H9 (cell line): ENCODE data around the gene VANGL2. TPM values are rescaled to one million over a fixed set of nuclear protein-coding genes. Genes with fewer than 3 reads are reported as not detected.

Source experiments
- DNase-seq: peaks from one replicate; pipeline ENCODE4 v3.0.0-alpha.2; 2017
- H2AFZ ChIP-seq: one replicate; pipeline ENCODE4 v1.6.1; 2013; ENCODE audit warnings: mild to moderate bottlenecking, low read length, control low read depth, moderate library complexity
- H2AK5ac ChIP-seq: 2 replicates; pipeline ENCODE4 v1.6.1; 2013; ENCODE audit warnings: low read length, control low read depth, mixed read lengths; ENCODE audit not compliant: insufficient read length
- H2BK120ac ChIP-seq: one replicate; pipeline ENCODE4 v1.6.1; 2013; ENCODE audit warnings: low read depth, mild to moderate bottlenecking, low read length, control low read depth, inconsistent platforms; ENCODE audit not compliant: poor library complexity, severe bottlenecking
- H2BK12ac ChIP-seq: 2 replicates; pipeline ENCODE4 v1.6.1; 2013; ENCODE audit warnings: low read length, control low read depth, mixed read lengths, low read depth; ENCODE audit not compliant: insufficient read length
- H2BK15ac ChIP-seq: 2 replicates; pipeline ENCODE4 v1.6.1; 2013; ENCODE audit warnings: low read depth, low read length, control low read depth
- H2BK20ac ChIP-seq: one replicate; pipeline ENCODE4 v1.6.1; 2013; ENCODE audit warnings: low read depth, mild to moderate bottlenecking, low read length, control low read depth, inconsistent platforms; ENCODE audit not compliant: poor library complexity, severe bottlenecking
- H2BK5ac ChIP-seq: 2 replicates; pipeline ENCODE4 v1.6.1; 2013; ENCODE audit warnings: low read length, control low read depth, mixed read lengths; ENCODE audit not compliant: insufficient read length
- H3K14ac ChIP-seq: 2 replicates; pipeline ENCODE4 v1.6.1; 2013; ENCODE audit warnings: low read length, control low read depth; ENCODE audit not compliant: insufficient read depth
- H3K18ac ChIP-seq: 2 replicates; pipeline ENCODE4 v1.6.1; 2013; ENCODE audit warnings: low read depth, mild to moderate bottlenecking, mixed read lengths, low read length, control low read depth; ENCODE audit not compliant: insufficient read length
- H3K23ac ChIP-seq: 2 replicates; pipeline ENCODE4 v1.6.1; 2013; ENCODE audit warnings: low read length, control low read depth, mixed read lengths, low read depth; ENCODE audit not compliant: insufficient read length
- H3K23me2 ChIP-seq: 2 replicates; pipeline ENCODE4 v1.6.1; 2013; ENCODE audit warnings: low read depth, mild to moderate bottlenecking, mixed read lengths, low read length, control low read depth; ENCODE audit not compliant: insufficient read length, poor library complexity, severe bottlenecking
- H3K27ac ChIP-seq: 2 replicates; pipeline ENCODE4 v1.5.1; 2013; ENCODE audit warnings: low read length, control low read depth, mixed read lengths, low read depth; ENCODE audit not compliant: insufficient read length
- H3K27me3 ChIP-seq: 2 replicates; pipeline ENCODE4 v1.6.1; 2013; ENCODE audit warnings: low read length, control low read depth, inconsistent platforms; ENCODE audit not compliant: insufficient read depth
- H3K4ac ChIP-seq: 2 replicates; pipeline ENCODE4 v1.6.1; 2013; ENCODE audit warnings: low read depth, mild to moderate bottlenecking, control low read depth, inconsistent platforms, low read length, moderate library complexity
- H3K4me1 ChIP-seq: 2 replicates; pipeline ENCODE4 v1.6.1; 2013; ENCODE audit warnings: low read length, control low read depth, inconsistent platforms; ENCODE audit not compliant: insufficient read depth
- H3K4me2 ChIP-seq: 2 replicates; pipeline ENCODE4 v1.6.1; 2013; ENCODE audit warnings: low read length, control low read depth, mixed read lengths; ENCODE audit not compliant: insufficient read length, insufficient read depth
- H3K56ac ChIP-seq: 2 replicates; pipeline ENCODE4 v1.6.1; 2013; ENCODE audit warnings: low read depth, mild to moderate bottlenecking, mixed read lengths, low read length, control low read depth; ENCODE audit not compliant: insufficient read length
- H3K79me1 ChIP-seq: 2 replicates; pipeline ENCODE4 v1.6.1; 2013; ENCODE audit warnings: low read depth, mild to moderate bottlenecking, moderate library complexity, low read length, control low read depth, inconsistent platforms; ENCODE audit not compliant: insufficient read depth, poor library complexity, severe bottlenecking
- H3K79me2 ChIP-seq: 2 replicates; pipeline ENCODE4 v1.6.1; 2013; ENCODE audit warnings: low read length, control low read depth, inconsistent platforms; ENCODE audit not compliant: insufficient read depth
- H3K9ac ChIP-seq: 2 replicates; pipeline ENCODE4 v1.6.1; 2013; ENCODE audit warnings: low read length, control low read depth, mixed read lengths; ENCODE audit not compliant: insufficient read length; ENCODE audit errors: extremely low read depth
- H3K9me3 ChIP-seq: one replicate; pipeline ENCODE4 v1.6.1; 2013; ENCODE audit warnings: low read depth, low read length, inconsistent platforms; ENCODE audit not compliant: control insufficient read depth
- H3T11ph ChIP-seq: one replicate; pipeline ENCODE4 v1.6.1; 2013; ENCODE audit warnings: mild to moderate bottlenecking, low read length, control low read depth, inconsistent platforms
- H4K20me1 ChIP-seq: one replicate; pipeline ENCODE4 v1.6.1; 2013; ENCODE audit not compliant: control insufficient read depth, insufficient read length, insufficient read depth
- H4K5ac ChIP-seq: 2 replicates; pipeline ENCODE4 v1.6.1; 2013; ENCODE audit warnings: low read depth, mild to moderate bottlenecking, mixed read lengths, low read length, control low read depth; ENCODE audit not compliant: insufficient read length
- H4K8ac ChIP-seq: replicated peaks from 2 replicates; pipeline ENCODE4 v1.6.1; 2013; ENCODE audit warnings: low read length, control low read depth, mixed read lengths, low read depth; ENCODE audit not compliant: insufficient read length
- H4K91ac ChIP-seq: 2 replicates; pipeline ENCODE4 v1.6.1; 2013; ENCODE audit warnings: low read depth, mild to moderate bottlenecking, moderate library complexity, mixed read lengths, low read length, control low read depth; ENCODE audit not compliant: insufficient read length
- H3K27ac Mint-ChIP-seq, 3 experiments: 2 replicates in 2 of 3; 3 replicates in 1 of 3; pipeline ENCODE4 v1.8.0; 2020 to 2021; ENCODE audit warnings: mixed read lengths in 3 of 3, mild to moderate bottlenecking in 1 of 3, moderate library complexity in 1 of 3
- H3K27me3 Mint-ChIP-seq: 2 replicates; pipeline ENCODE4 v1.8.0; 2021; ENCODE audit warnings: low read depth, mild to moderate bottlenecking, moderate library complexity, mixed read lengths
- H3K36me3 Mint-ChIP-seq, 3 experiments: 2 replicates in 2 of 3; 3 replicates in 1 of 3; pipeline ENCODE4 v1.8.0; 2020 to 2021; ENCODE audit warnings: low read depth in 3 of 3, mixed read lengths in 3 of 3; ENCODE audit not compliant: insufficient read depth in 1 of 3
- H3K4me1 Mint-ChIP-seq, 2 experiments: 2 replicates each; pipeline ENCODE4 v1.8.0; 2020; ENCODE audit warnings: mixed read lengths in 2 of 2
- H3K4me3 Mint-ChIP-seq, 2 experiments: 2 replicates in 1 of 2; 3 replicates in 1 of 2; pipeline ENCODE4 v1.8.0; 2020 to 2021; ENCODE audit warnings: mild to moderate bottlenecking in 2 of 2, mixed read lengths in 2 of 2, moderate library complexity in 1 of 2
- H3K9me3 Mint-ChIP-seq, 2 experiments: 2 replicates in 1 of 2; 3 replicates in 1 of 2; pipeline ENCODE4 v1.8.0; 2020; ENCODE audit warnings: mild to moderate bottlenecking in 2 of 2, mixed read lengths in 2 of 2, moderate library complexity in 1 of 2
- CTCF ChIP-seq: fragments of 200-600 bp; sonication (generic); conservative IDR thresholded peaks from 3 replicates; pipeline ENCODE4 v1.8.0; 2021; ENCODE audit warnings: antibody characterized with exemption, mild to moderate bottlenecking
- WGBS: extraction: QIAGEN DNeasy Blood & Tissue Kit; methylation state at CpG from one replicate; pipeline ENCODE4 v1.1.7; 2013; ENCODE audit warnings: missing lambda C conversion rate, low lambda C conversion rate, mixed read lengths; ENCODE audit not compliant: insufficient read length; ENCODE audit errors: extremely low coverage; 5-methylcytosine and 5-hydroxymethylcytosine counted together
- total RNA-seq: library from RNA; stranded (reverse); gene quantifications from 2 replicates; pipeline ENCODE4 v1.2.1, GENCODE V29; 2021

Gene VANGL2
- total RNA-seq, 1 experiment from 2014 or later, result 58.5 TPM

GRCh38 chr1:160428655-160429054 is 28.3 kb downstream of the VANGL2 start:
- Histone ChIP-seq H3K79me1 (no peaks in the 10 kb centered on the region), H4K8ac (no peak overlapping the region), H3K14ac (no peak overlapping the region), H4K20me1 (no peaks in the 10 kb centered on the region), H3K4me2 (no peak overlapping the region), H3K4me1 (no peaks in the 10 kb centered on the region), H2BK12ac (no peak overlapping the region), H3K18ac (no peak overlapping the region), H3K9ac (no peak overlapping the region), H3K23me2 (no peaks in the 10 kb centered on the region), H3K79me2 (no peaks in the 10 kb centered on the region), H4K5ac (no peak overlapping the region), H3K27ac (no peak overlapping the region), H2BK120ac (no peak overlapping the region), H3K56ac (no peak overlapping the region), H4K91ac (no peak overlapping the region), H3K4ac (no peak overlapping the region), H3T11ph (no peak overlapping the region), H3K27me3 (no peaks in the 10 kb centered on the region), H2AFZ (no peak overlapping the region), H3K9me3 (no peaks in the 10 kb centered on the region), H2BK15ac (no peak overlapping the region), H3K23ac (no peak overlapping the region), H2BK20ac (no peak overlapping the region), H2BK5ac (no peak overlapping the region), H2AK5ac (no peak overlapping the region)
- H3K27ac Mint-ChIP-seq, result no peak overlapping the region; a peak in 1 of 7 replicates
- peaks cover 18 to 42% (median 39%) of the 10 kb centered on the region in 3 experiments; a peak in 6 of 7 replicates for H3K36me3 Mint-ChIP-seq
- no CpG with 5 or more reads among the region's 1 CpG for WGBS
- peak; percentile 79 for TF ChIP-seq CTCF
- peaks cover 0 to 11% of the 10 kb centered on the region in 2 experiments; a peak in 3 of 4 replicates for H3K4me1 Mint-ChIP-seq
- H3K27me3 Mint-ChIP-seq, result no peaks in the 10 kb centered on the region; the same call in 1 of the 2 replicates
- H3K4me3 Mint-ChIP-seq, result no peak overlapping the region
- H3K9me3 Mint-ChIP-seq, result no peaks in the 10 kb centered on the region
- no peak for DNase-seq
